Hepatocyte (in vitro differentiated cells): ENCODE data around the gene C6orf47. TPM values are rescaled to one million over a fixed set of nuclear protein-coding genes. Genes with fewer than 3 reads are reported as not detected.

ENCODE experiments used
- DNase-seq: peaks from one replicate; pipeline ENCODE4 v3.0.0-alpha.2; 2016; ENCODE audit warnings: low spot score
- H2AFZ ChIP-seq: fragments of 200-600 bp; sonication (generic); 2 replicates; pipeline ENCODE4 v1.6.0; 2016; ENCODE audit warnings: antibody characterized with exemption, mild to moderate bottlenecking
- H3K27ac ChIP-seq: fragments of 200-600 bp; sonication (generic); 2 replicates; pipeline ENCODE4 v1.5.1; 2016; ENCODE audit warnings: mild to moderate bottlenecking
- H3K27me3 ChIP-seq: fragments of 200-600 bp; sonication (generic); 2 replicates; pipeline ENCODE4 v1.6.1; 2016
- H3K36me3 ChIP-seq: fragments of 200-600 bp; sonication (generic); replicated peaks from 2 replicates; pipeline ENCODE4 v1.5.1; 2016; ENCODE audit warnings: low read depth; ENCODE audit not compliant: insufficient read depth
- H3K4me1 ChIP-seq: fragments of 200-600 bp; sonication (generic); 2 replicates; pipeline ENCODE4 v1.5.1; 2016; ENCODE audit warnings: mild to moderate bottlenecking, moderate library complexity; ENCODE audit not compliant: insufficient read depth
- H3K4me2 ChIP-seq: fragments of 200-600 bp; sonication (generic); 2 replicates; pipeline ENCODE4 v1.6.0; 2016
- H3K4me3 ChIP-seq: fragments of 200-600 bp; sonication (generic); 2 replicates; pipeline ENCODE4 v1.5.1; 2016; ENCODE audit warnings: mild to moderate bottlenecking
- H3K79me2 ChIP-seq: fragments of 200-600 bp; sonication (generic); 2 replicates; pipeline ENCODE4 v1.6.0; 2017; ENCODE audit warnings: mild to moderate bottlenecking
- H3K9me2 ChIP-seq: fragments of 200-600 bp; sonication (generic); replicated peaks from 2 replicates; pipeline ENCODE4 v1.6.0; 2017; ENCODE audit warnings: mild to moderate bottlenecking; ENCODE audit not compliant: insufficient read depth
- H3K9me3 ChIP-seq: fragments of 200-600 bp; sonication (generic); 2 replicates; pipeline ENCODE4 v1.5.1; 2016; ENCODE audit warnings: low read depth, mild to moderate bottlenecking
- H4K20me1 ChIP-seq: fragments of 200-600 bp; sonication (generic); 2 replicates; pipeline ENCODE4 v1.6.0; 2016; ENCODE audit warnings: mild to moderate bottlenecking; ENCODE audit not compliant: insufficient read depth, poor library complexity, severe bottlenecking
- EZH2 ChIP-seq: fragments of 200-600 bp; sonication (generic); IDR thresholded peaks from 2 replicates; pipeline ENCODE4 v1.6.1; 2016; ENCODE audit warnings: antibody characterized with exemption, mild to moderate bottlenecking, borderline replicate concordance
- EZH2phosphoT487 ChIP-seq: fragments of 200-600 bp; sonication (generic); IDR thresholded peaks from one replicate; pipeline ENCODE4 v1.6.1; 2018; ENCODE audit warnings: antibody characterized with exemption, mild to moderate bottlenecking, low read depth, moderate library complexity; ENCODE audit not compliant: unreplicated experiment, severe bottlenecking
- WGBS: methylation state at CpG from one replicate; pipeline ENCODE4 v1.1.6; 2016; ENCODE audit warnings: low lambda C conversion rate; ENCODE audit errors: missing lambda C conversion rate; 5-methylcytosine and 5-hydroxymethylcytosine counted together
- polyA plus RNA-seq: library from polyadenylated mRNA; unstranded; fragments of >200 nt; fragmentation: Nextera tagmentation; extraction: Ambion mirVana; gene quantifications from 2 replicates; pipeline ENCODE4 v1.2.1, GENCODE V29; 2016
- total RNA-seq: library from RNA; depleted of rRNA; stranded (reverse); fragments of >200 nt; gene quantifications from 2 replicates; pipeline ENCODE4 v1.2.3, GENCODE V29; 2014
- TF ChIP-seq, protein P1 (sequence below): fragments of 200-600 bp; sonication (generic); IDR thresholded peaks from 2 replicates; pipeline ENCODE4 v1.5.1; 2016; ENCODE audit warnings: antibody characterized with exemption, mild to moderate bottlenecking; ENCODE audit not compliant: poor library complexity

Gene C6orf47
- total and polyA plus RNA-seq, 2 experiments from 2014 or later = 23.3 to 25.4 TPM

DNA sequence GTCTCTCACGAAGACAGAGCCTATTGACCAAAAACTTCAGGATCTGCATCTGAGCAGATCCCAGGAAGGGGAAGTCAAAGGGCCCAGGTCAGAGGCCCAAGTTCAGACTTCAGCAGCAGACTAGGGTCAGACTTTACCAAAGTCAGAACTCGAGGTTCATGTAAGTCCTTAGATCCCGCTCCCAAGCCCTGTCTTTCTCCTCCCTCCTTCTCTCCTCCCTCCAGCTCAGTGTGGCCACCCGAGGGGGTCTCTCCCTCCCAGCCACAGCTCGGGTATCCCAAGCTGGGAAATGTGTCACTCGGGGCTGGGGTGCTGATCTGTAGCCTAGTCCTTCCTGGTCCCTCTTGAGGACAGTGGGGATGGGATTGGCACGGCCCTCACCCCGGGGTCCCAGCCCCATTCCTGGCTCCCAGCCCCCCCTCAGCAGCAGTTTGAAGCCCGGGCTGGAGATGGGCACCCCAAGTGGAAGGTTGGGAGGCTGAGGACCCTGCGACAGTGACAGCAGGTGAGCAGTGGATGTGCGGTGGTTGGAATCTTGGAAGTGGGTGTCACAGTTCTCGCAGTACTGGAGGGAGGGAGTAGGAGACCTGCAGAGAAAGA is 1.6 kb upstream of the C6orf47 start:
- no peak for DNase-seq
- TF ChIP-seq EZH2 (no peak), EZH2phosphoT487 (no peak)
- TF ChIP-seq, protein P1, sequence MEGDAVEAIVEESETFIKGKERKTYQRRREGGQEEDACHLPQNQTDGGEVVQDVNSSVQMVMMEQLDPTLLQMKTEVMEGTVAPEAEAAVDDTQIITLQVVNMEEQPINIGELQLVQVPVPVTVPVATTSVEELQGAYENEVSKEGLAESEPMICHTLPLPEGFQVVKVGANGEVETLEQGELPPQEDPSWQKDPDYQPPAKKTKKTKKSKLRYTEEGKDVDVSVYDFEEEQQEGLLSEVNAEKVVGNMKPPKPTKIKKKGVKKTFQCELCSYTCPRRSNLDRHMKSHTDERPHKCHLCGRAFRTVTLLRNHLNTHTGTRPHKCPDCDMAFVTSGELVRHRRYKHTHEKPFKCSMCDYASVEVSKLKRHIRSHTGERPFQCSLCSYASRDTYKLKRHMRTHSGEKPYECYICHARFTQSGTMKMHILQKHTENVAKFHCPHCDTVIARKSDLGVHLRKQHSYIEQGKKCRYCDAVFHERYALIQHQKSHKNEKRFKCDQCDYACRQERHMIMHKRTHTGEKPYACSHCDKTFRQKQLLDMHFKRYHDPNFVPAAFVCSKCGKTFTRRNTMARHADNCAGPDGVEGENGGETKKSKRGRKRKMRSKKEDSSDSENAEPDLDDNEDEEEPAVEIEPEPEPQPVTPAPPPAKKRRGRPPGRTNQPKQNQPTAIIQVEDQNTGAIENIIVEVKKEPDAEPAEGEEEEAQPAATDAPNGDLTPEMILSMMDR = no peak
- peaks cover 34% of the 10 kb centered on the region for H3K4me1 ChIP-seq
- H4K20me1 ChIP-seq = peaks cover 13% of the 10 kb centered on the region
- no peaks in the 10 kb centered on the region for H3K27me3 ChIP-seq
- no peaks in the 10 kb centered on the region for H3K36me3 ChIP-seq
- no peaks in the 10 kb centered on the region for H3K9me2 ChIP-seq
- no peak overlapping the region for H3K27ac ChIP-seq
- no peaks in the 10 kb centered on the region for H3K9me3 ChIP-seq
- no peak overlapping the region for H2AFZ ChIP-seq
- H3K4me3 ChIP-seq = no peak overlapping the region
- peaks cover 78% of the 10 kb centered on the region for H3K79me2 ChIP-seq
- 95% methylated on average over 12 of the region's 12 CpGs for WGBS
- H3K4me2 ChIP-seq = no peak overlapping the region

DNA sequence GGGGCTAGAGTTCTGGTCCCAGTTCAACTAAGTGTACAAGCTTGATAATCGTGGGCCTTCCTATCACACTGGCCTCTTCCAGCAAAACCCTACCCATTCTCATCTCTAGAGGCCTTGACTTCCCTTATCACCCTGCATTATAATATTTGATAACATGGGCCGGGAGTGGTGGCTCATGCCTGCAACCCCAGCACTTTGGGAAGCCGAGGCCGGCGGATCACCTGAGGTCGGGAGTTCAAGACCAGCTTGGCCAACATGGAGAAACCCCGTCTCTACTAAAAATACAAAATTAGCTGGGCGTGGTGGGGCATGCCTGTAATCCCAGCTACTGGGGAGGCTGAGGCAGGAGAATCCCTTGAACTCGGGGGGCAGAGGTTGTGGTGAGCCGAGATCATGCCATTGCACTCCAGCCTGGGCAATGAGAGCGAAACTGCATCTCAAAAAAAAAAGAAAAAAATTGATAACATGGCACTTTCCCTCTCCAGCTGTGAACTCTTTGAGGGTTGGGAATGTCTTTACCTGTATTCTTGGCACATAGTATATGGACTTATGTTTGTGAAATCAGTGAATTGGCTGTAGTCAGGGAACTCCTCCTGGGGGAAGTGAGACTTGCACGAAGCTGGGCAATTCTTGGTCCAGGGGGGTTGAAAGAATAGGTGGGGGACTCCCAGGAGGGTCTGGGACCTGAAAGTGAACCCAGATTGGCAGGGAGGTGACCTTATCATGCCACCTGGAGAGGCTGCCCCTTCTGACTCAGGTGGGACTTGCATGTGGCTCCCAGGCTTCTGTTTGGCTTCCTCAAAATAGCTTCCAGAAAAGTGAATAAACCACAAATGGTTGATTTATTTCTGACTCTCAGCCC is 915 bp upstream of the C6orf47 start:
- H3K36me3 ChIP-seq = no peaks in the 10 kb centered on the region
- no peak overlapping the region for H2AFZ ChIP-seq
- DNase-seq = no peak
- no peaks in the 10 kb centered on the region for H3K27me3 ChIP-seq
- H3K4me3 ChIP-seq = peak overlapping the region; percentile 55
- peak overlapping the region; percentile 89 for H3K27ac ChIP-seq
- H3K4me2 ChIP-seq = peak overlapping the region; percentile 97
- H3K4me1 ChIP-seq = peaks cover 34% of the 10 kb centered on the region
- TF ChIP-seq, protein P1 = no peak
- TF ChIP-seq EZH2 (no peak), EZH2phosphoT487 (no peak)
- peaks cover 74% of the 10 kb centered on the region for H3K79me2 ChIP-seq
- H4K20me1 ChIP-seq = peaks cover 13% of the 10 kb centered on the region
- H3K9me3 ChIP-seq = no peaks in the 10 kb centered on the region
- 93% methylated on average over 12 of the region's 12 CpGs for WGBS
- H3K9me2 ChIP-seq = no peaks in the 10 kb centered on the region

DNA sequence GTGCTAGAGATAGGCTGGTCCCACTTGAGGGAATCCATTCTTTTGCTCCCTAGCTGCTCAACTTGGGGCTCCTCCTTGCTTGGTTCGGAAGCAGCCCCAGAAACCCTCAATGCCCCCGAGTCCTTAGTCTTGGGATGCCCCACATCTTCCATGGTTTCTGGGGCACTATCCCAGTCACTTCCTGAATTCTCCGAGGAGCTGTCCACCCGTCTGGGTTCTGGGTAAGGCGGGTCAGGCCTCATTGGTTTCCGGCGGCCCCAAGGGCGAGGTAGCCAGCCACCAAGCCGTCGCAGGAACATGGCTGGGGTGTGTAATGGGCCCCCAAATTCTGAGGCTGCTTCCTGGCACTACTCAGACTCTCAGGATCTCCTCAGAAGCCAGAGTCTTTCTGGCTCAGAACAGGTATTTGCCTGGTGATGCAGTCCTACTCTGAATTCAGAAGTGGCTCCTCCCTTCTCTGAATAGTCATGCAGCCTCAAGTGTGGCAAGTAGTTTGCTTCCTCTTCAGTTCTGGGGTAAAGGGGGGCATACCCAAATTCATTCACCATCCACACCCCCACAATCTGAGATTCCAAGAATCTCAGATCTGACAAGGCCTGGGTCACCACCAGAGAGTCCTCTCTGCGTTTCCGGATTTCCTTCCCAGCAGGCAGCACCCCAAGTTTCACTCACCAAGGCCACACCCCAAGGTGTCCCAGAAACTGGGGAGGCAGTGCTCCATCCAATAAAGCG is 763 bp downstream of the C6orf47 start:
- H3K79me2 ChIP-seq = peaks cover 70% of the 10 kb centered on the region
- peak; percentile 46 for DNase-seq
- H3K4me3 ChIP-seq = peak overlapping the region; percentile 55
- H3K9me3 ChIP-seq = no peaks in the 10 kb centered on the region
- H3K4me2 ChIP-seq = peak overlapping the region; percentile 97
- H3K4me1 ChIP-seq = peaks cover 34% of the 10 kb centered on the region
- H2AFZ ChIP-seq = no peak overlapping the region
- no peaks in the 10 kb centered on the region for H3K36me3 ChIP-seq
- no peaks in the 10 kb centered on the region for H3K27me3 ChIP-seq
- H4K20me1 ChIP-seq = peaks cover 13% of the 10 kb centered on the region
- WGBS = 38% methylated on average over 13 of the region's 13 CpGs
- TF ChIP-seq EZH2 (no peak), EZH2phosphoT487 (no peak)
- TF ChIP-seq, protein P1 = no peak
- H3K9me2 ChIP-seq = no peaks in the 10 kb centered on the region
- H3K27ac ChIP-seq = peak overlapping the region; percentile 89
